A673 (cell line): ENCODE data around the gene MEIKIN.

Experiments
- CTCF ChIP-seq: fragments of 300-800, 200-600 bp; sonication (generic); conservative IDR thresholded peaks from 2 replicates; pipeline ENCODE4 v1.5.1; 2017; ENCODE audit warnings: low read depth, mild to moderate bottlenecking, antibody characterized with exemption, low read length, moderate library complexity, mixed read lengths
- EZH2 ChIP-seq: fragments of 200-600 bp; sonication (generic); IDR thresholded peaks from 2 replicates; pipeline ENCODE4 v1.6.1; 2017; ENCODE audit warnings: borderline replicate concordance, low read depth, mild to moderate bottlenecking, mixed read lengths, antibody characterized with exemption, low read length; ENCODE audit not compliant: poor library complexity, severe bottlenecking

DNA sequence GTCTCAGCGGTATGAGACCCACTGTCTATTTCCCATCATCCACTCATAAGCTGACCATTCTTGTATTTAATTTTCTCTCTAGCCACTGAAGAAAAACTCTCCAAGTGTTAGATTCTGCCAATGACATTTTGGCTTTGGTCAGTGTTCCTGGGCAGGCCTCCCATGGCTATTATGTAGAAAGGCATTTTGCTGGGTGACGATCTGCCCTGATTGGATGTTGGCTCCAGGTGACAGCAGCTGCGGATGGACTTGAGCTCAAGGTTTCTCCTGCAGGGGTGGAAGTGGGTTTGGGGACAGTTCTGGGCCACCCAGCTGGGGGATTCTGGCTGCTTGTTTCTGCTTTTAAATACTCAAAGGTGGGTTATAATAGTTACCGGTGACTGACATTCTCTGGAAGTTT, 34.4 kb upstream of the MEIKIN start:
- no peak for TF ChIP-seq EZH2
- no peak for TF ChIP-seq CTCF
